SJCRH30 (cell line): Measurements from ENCODE around the gene ERCC6L. TPM values are rescaled to one million over a fixed set of nuclear protein-coding genes. Genes with fewer than 3 reads are reported as not detected.
A peak's percentile ranks its signal among the peaks of the same experiment; 100 is the strongest.
"Not testable (repeated sequence)": the region's sequence is repeated elsewhere in the genome, so short reads cannot be mapped to it uniquely, and the experiment has no call there.

ENCODE experiments used
- DNase-seq, 2 experiments: peaks; one replicate each; pipeline ENCODE4 v3.0.0-alpha.2; 2015 to 2020
- H3K27ac ChIP-seq: fragments of 250-450 bp; sonication (Bioruptor Pico); 2 replicates; pipeline ENCODE4 v1.5.1; 2020; ENCODE audit warnings: mild to moderate bottlenecking, moderate library complexity
- H3K27me3 ChIP-seq: fragments of 250-450 bp; sonication (Bioruptor Pico); 2 replicates; pipeline ENCODE4 v1.5.1; 2020; ENCODE audit warnings: mild to moderate bottlenecking, moderate library complexity
- H3K36me3 ChIP-seq: fragments of 250-450 bp; sonication (Bioruptor Pico); 2 replicates; pipeline ENCODE4 v1.5.1; 2020; ENCODE audit warnings: mild to moderate bottlenecking, moderate library complexity
- H3K4me1 ChIP-seq: fragments of 250-450 bp; sonication (Bioruptor Pico); 2 replicates; pipeline ENCODE4 v1.5.1; 2020; ENCODE audit warnings: mild to moderate bottlenecking, moderate library complexity
- H3K4me3 ChIP-seq: fragments of 250-450 bp; sonication (Bioruptor Pico); 2 replicates; pipeline ENCODE4 v1.5.1; 2020; ENCODE audit warnings: mild to moderate bottlenecking, moderate library complexity
- H3K9me3 ChIP-seq: fragments of 250-450 bp; sonication (Bioruptor Pico); replicated peaks from 2 replicates; pipeline ENCODE4 v1.5.1; 2020; ENCODE audit warnings: mild to moderate bottlenecking, moderate library complexity
- total RNA-seq: library from RNA; depleted of rRNA; stranded (reverse); fragments of >200 nt; shearing (Covaris generic); gene quantifications from 2 replicates; pipeline ENCODE4 v1.2.3, GENCODE V29; 2014

Gene ERCC6L
- total RNA-seq, 1 experiment from 2014 or later: 36.6 TPM

DNA sequence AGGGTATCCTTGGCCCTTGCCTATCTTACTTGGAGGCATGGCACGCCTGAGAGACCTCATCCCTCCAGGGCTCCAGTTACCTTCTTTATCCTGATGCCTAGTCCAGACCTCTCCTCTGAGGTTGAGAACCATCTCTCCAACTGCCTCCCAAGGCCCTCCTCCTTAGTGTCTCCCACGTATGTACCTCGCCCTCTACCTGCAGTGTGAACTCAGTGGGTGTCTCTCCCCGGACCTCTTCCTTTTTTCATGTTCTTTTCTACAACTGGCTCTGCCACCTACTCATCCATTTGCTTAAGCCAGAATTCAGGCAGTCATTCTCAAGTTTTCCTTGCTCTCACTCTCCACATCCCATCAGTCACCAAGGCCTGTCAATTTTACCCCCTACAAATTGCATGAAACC is 21.6 kb upstream of the ERCC6L start:
- no peaks in the 10 kb centered on the region for H3K36me3 ChIP-seq
- peaks cover 5% of the 10 kb centered on the region for H3K4me1 ChIP-seq
- H3K9me3 ChIP-seq: no peaks in the 10 kb centered on the region
- DNase-seq: no peak
- no peak overlapping the region for H3K27ac ChIP-seq
- H3K4me3 ChIP-seq: no peak overlapping the region
- H3K27me3 ChIP-seq: no peaks in the 10 kb centered on the region

DNA sequence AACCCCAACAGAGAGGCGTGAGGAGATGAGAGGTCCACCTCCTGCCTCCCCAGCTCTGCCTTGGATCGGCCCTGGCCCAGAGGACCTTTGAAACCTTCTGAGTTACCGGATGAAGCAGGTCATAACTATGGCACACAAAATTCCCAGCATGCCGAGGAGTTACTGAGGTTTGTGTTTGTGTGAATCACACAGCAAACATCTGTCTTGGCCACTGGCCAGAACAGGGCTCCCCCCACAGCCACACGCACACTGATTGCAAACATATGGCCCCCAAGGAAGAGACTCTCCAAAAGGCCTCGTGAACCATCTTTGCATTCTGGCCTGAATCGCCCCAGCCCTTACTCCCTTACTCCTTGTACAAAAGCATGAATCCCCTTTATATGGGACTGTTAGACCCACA is 19.3 kb upstream of the ERCC6L start:
- no peaks in the 10 kb centered on the region for H3K36me3 ChIP-seq
- no peaks in the 10 kb centered on the region for H3K27me3 ChIP-seq
- H3K27ac ChIP-seq: no peak overlapping the region
- H3K9me3 ChIP-seq: no peaks in the 10 kb centered on the region
- DNase-seq: peak; percentile 47 to 52
- H3K4me1 ChIP-seq: peaks cover 5% of the 10 kb centered on the region
- no peak overlapping the region for H3K4me3 ChIP-seq

DNA sequence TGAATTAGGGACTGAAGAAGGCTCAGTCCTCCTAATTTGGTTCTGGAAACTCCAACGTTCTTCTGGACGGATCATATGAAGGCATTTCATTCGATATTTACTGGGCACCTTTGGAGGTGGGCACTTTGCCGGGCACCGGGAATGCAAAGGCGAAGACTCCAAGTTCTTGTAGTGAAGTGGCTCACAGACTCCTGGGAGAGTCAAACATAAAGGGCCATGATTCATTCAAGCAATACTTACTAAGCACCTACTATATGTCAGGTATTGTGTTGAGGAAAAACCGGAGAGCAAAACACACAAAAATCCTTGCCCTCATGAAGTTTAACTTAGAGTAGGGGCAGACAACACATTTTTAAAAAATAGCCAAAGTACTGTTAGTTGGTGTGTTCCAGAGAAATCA is 17.0 kb upstream of the ERCC6L start:
- Histone ChIP-seq H3K36me3 (no peaks in the 10 kb centered on the region), H3K4me1 (peaks cover 5% of the 10 kb centered on the region), H3K27me3 (no peaks in the 10 kb centered on the region), H3K27ac (no peak overlapping the region), H3K4me3 (no peak overlapping the region), H3K9me3 (no peaks in the 10 kb centered on the region)
- DNase-seq: no peak

DNA sequence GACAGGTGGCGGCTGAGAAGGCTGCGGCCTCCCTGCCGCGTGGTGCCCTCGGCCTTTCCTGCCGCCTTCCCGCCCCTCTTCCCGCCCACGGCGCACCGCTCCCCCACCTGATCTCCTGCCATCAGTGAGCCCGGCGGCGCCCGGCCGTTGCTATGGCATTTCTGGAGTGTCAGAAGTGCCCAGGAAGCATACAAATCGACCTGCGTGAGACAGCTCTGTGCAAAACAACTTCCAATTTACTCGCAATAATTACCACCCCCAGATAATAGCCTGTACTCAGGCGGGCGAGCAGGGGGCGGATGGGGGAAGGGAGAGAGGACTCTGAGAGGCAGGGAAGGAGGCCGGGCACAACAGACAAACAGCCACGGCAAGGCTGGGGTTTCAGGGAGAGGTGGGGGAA is 16.6 kb upstream of the ERCC6L start:
- no peaks in the 10 kb centered on the region for H3K27me3 ChIP-seq
- no peak overlapping the region for H3K4me3 ChIP-seq
- no peak for DNase-seq
- H3K4me1 ChIP-seq: peaks cover 5% of the 10 kb centered on the region
- H3K36me3 ChIP-seq: no peaks in the 10 kb centered on the region
- no peak overlapping the region for H3K27ac ChIP-seq
- no peaks in the 10 kb centered on the region for H3K9me3 ChIP-seq

DNA sequence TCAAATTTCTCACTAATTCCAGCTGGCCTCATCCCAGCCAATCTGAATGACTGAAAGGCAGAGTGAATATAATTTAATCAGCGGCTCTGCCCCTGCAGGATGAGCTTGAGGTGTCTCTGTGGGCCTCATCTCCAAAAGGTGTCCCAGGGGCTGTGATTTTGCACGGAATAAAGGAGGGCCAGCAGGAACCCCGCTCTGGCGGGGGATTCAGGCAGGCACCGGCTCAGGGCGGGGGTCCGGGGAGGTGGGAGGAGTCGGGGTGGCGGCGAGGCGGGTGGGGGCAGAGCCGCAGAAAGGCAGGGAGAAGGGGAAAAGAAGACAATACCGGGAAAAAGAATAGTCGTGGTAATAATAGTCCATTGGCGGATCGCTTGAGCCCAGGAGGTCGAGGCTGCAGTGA is 16.0 kb upstream of the ERCC6L start:
- H3K27ac ChIP-seq: no peak overlapping the region
- H3K27me3 ChIP-seq: no peaks in the 10 kb centered on the region
- H3K4me1 ChIP-seq: peaks cover 5% of the 10 kb centered on the region
- no peaks in the 10 kb centered on the region for H3K9me3 ChIP-seq
- no peak overlapping the region for H3K4me3 ChIP-seq
- no peaks in the 10 kb centered on the region for H3K36me3 ChIP-seq
- no peak for DNase-seq

DNA sequence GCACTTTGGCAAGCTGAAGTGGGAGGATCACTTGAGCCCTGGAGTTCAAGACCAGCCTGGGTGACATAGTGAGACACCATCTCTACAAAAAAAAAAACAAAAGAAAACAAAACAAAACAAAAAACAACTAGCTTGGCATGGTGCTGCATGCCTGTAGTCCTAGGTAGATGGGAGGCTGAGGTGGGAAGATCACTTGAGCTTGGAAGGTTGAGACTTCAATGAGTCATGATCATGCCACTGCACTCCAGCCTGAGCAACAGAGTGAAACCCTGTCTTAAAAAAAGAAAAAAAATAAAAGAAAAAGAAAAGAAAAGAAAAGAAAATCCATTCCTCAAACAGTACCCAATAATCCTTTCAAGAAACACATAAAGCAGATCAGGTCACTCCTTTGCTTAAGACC is 14.9 kb upstream of the ERCC6L start:
- Histone ChIP-seq H3K4me3 (no peak overlapping the region), H3K27me3 (no peaks in the 10 kb centered on the region), H3K36me3 (no peaks in the 10 kb centered on the region), H3K9me3 (no peaks in the 10 kb centered on the region), H3K4me1 (peaks cover 5% of the 10 kb centered on the region), H3K27ac (no peak overlapping the region)
- no peak for DNase-seq

DNA sequence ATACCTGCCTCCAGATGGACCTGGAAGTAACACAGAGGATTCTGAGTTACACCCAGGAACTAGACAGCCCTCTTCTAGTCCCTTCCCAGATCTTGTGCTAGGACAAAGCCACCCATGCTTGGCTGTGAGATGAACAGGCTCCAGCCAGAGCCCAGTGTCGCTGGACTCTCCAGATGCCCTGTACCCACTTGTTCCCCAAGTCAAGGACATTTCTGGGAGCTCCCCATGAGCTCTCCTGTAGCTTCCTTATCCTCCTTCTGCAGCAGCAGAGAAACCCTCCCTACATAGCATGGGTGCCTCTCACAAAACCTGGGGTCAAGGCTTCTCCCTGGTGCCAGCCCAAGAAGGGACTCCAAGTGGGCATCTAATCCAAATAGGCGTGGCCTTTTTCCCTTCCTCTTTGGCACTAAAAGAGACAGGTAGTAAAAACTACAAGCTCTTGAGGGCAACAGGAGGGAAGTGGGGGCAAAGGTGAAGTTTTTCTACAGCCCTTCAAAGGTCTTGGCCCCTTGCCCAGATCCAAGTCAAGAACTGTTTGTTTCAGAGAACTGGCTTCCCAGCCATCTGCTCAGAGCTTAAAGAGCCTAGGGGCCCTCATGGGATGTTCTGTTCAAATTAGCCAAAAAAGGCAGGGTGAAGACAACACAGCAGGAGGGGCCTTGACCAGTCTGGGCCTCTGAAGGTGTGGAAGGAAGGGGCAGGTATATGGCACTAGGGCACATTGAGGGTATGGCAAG is 8.5 kb upstream of the ERCC6L start:
- no peak overlapping the region for H3K4me3 ChIP-seq
- no peaks in the 10 kb centered on the region for H3K9me3 ChIP-seq
- no peak overlapping the region for H3K27ac ChIP-seq
- no peaks in the 10 kb centered on the region for H3K4me1 ChIP-seq
- H3K36me3 ChIP-seq: no peaks in the 10 kb centered on the region
- no peaks in the 10 kb centered on the region for H3K27me3 ChIP-seq
- DNase-seq: peak; percentile 26 to 48

DNA sequence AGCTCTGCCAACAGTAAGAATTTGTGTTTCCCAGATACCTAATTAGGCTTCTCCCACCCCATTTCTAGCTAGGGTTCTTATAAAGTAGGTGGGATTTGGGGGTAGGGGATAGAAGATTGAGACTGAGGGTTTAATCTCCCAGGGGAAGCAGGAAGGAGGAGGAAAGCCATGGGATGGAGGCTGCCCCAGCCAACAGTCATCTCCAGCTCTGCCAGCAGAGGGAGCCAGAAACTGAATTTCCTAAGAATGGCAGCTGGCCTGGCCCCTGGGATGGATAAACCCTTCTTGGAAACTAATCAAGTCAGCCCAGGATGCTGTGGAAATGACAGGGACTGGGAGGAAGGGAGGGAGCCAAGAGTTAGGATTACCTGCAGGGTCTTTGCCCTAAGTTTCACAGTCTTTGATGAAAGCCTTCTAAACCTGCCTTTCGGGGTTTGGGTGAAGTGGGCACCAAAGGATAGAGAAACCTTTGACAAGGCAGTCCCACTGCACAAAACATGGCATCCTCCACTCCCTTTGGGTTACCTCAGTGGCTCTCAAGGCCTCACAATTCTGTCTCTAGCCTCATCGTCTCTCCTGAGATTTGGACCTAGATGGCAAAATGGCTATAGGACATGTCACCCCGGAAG is 6.7 kb upstream of the ERCC6L start:
- Histone ChIP-seq H3K27ac (no peak overlapping the region), H3K9me3 (no peaks in the 10 kb centered on the region), H3K4me3 (no peak overlapping the region), H3K27me3 (no peaks in the 10 kb centered on the region), H3K36me3 (no peaks in the 10 kb centered on the region), H3K4me1 (no peaks in the 10 kb centered on the region)
- DNase-seq: peak; percentile 70 to 86

DNA sequence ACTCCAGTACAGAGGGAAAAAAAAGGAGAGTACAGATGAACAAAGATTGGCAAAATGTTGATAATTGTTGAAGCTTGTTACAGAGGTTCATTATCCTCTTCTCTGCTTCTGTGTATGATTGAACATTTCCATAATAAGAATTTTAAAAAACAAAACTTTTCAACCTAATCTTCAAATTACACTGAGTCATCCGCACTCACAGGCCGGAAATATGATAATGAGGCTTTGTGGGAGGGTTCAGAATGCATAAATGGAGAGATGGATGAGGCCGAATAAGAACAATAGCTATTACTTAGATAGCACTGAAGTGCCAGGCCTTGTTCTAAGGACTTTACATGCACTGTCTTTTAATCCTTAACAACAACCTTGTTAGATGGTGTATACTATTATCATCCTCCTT is 4.6 kb upstream of the ERCC6L start:
- no peaks in the 10 kb centered on the region for H3K9me3 ChIP-seq
- H3K4me3 ChIP-seq: no peak overlapping the region
- no peak overlapping the region for H3K27ac ChIP-seq
- no peaks in the 10 kb centered on the region for H3K4me1 ChIP-seq
- DNase-seq: no peak
- no peaks in the 10 kb centered on the region for H3K27me3 ChIP-seq
- H3K36me3 ChIP-seq: no peaks in the 10 kb centered on the region

DNA sequence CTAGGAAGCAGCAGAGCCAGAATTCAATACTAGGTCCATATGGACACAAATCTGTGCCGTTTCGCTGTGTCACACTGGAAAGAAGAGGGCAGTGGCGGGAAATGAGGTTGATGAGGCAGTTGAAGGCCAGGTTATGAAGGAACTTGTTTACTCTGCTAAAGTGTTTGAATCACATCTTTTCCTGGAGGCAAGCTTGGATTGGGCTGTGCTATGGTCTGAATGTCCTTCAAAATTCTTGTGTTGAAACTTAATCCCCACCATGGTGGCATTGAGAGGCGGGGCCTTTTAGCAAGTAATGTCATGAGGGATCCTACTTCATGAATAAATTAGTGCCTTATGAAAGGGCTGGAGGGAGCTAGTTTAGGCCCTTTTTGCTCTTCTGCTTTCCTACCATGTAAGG is 2.1 kb upstream of the ERCC6L start:
- Histone ChIP-seq H3K9me3 (no peaks in the 10 kb centered on the region), H3K4me3 (no peak overlapping the region), H3K36me3 (peaks cover 15% of the 10 kb centered on the region), H3K27ac (no peak overlapping the region), H3K27me3 (no peaks in the 10 kb centered on the region), H3K4me1 (no peaks in the 10 kb centered on the region)
- DNase-seq: no peak

DNA sequence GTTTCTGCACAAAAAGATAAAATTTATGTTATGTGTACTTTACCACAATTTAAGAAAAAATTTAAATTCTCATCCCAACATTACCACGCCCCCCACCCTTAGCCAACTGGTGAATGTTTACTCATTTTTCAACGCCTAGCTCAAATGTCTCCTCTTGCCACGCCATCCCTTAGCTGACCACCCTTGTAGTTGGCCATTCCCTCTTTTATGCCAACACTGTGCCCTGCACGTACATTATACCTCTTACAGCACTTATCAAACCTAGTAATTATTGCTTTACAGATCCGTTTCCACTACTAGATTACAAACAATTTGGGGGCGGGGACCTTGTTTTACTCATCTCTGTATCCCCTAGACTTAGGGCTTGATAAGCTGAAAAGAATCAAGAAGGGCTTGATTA is 644 bp downstream of the ERCC6L start:
- Histone ChIP-seq H3K9me3 (no peaks in the 10 kb centered on the region), H3K4me1 (no peaks in the 10 kb centered on the region), H3K4me3 (peak overlapping the region; percentile 77), H3K27me3 (no peaks in the 10 kb centered on the region), H3K36me3 (peaks cover 30% of the 10 kb centered on the region), H3K27ac (peak overlapping the region; percentile 74)
- DNase-seq: no peak

DNA sequence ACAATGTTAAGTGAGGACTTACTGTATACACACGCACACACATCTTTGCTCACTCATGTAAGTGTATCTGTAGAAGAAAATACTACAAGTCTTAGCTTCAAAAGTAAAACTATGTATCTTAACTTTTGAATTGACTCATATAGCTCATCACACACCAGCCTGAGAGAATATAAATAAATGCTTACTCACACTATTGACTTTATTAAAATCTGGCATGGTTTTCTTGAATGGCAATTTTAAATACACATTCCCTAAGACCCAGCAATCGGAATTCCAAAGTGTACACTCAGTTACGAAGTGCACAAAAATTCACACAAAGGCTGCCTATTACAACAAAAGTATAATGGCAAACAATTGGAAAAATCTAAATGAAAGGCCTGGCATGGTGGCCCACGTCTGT is 2.0 kb downstream of the ERCC6L start:
- Histone ChIP-seq H3K27me3 (no peaks in the 10 kb centered on the region), H3K27ac (no peak overlapping the region), H3K4me1 (no peaks in the 10 kb centered on the region), H3K9me3 (0 out of 2 replicates have a peak, but pooled peaks cover under 1% of the 10 kb centered on the region), H3K36me3 (peaks cover 33% of the 10 kb centered on the region), H3K4me3 (no peak overlapping the region)
- no peak for DNase-seq

DNA sequence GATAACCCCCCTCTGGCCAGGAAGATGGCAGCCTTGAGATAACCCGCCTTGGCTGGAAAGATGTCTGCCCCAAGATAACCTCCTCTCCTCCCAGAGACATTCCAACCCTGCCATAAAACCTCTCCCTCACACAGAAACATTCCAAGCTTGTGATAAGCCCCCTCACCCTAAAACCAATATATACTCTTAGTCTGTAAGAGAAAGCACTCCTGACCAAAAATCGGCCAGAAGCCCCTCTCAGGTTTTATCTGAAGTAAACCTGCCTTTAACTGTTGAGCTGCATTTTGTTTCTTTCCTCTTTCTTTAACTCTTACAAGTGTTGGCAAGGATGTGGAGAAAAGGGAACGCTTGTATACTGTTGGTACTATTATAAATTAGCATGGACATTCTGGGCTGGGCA is 8.5 kb downstream of the ERCC6L start:
- no peak overlapping the region for H3K27ac ChIP-seq
- DNase-seq: no peak
- H3K4me3 ChIP-seq: no peak overlapping the region
- peaks cover 11% of the 10 kb centered on the region for H3K9me3 ChIP-seq
- no peaks in the 10 kb centered on the region for H3K27me3 ChIP-seq
- peaks cover 39% of the 10 kb centered on the region for H3K36me3 ChIP-seq
- no peaks in the 10 kb centered on the region for H3K4me1 ChIP-seq

DNA sequence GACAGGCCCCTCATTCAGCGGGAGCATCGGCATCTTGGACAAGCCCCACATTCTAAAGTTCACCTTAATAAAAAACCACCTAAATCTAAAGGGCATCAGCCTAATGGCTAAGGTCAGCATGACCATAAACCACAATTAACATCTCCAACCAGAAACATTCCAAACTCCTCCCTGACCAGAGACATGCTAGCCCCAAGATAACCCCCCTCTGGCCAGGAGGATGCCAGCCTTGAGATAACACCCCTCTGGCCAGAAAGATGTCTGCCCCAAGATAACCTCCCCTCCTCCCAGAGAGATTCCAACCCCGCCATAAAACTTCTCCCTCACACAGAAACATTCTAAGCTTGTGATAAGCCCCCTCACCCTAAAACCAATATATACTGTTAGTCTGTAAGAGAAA is 18.5 kb downstream of the ERCC6L start:
- not testable (repeated sequence) for H3K4me1 ChIP-seq

DNA sequence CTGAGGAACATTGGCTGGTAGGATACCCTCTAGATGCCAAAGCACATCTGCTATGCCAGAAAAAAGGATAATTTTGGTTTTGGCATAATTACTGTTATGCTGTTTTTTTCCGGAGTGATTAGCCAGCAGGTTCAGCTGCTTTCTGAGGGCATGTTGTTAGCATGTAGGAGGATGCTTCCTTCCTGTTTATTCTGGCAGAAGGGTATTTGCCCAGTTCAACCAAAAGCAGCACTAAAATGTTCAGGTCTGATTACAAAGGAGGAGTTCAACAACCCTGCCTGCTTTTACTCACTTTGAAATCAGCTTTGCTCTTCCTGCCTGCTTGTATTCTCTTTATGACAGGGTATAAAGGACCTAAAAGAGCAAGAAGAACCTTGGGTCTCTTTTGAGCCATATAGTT is 21.9 kb downstream of the ERCC6L start:
- Histone ChIP-seq H3K4me1 (no peaks in the 10 kb centered on the region), H3K27me3 (no peaks in the 10 kb centered on the region), H3K9me3 (no peaks in the 10 kb centered on the region), H3K36me3 (peaks cover 11% of the 10 kb centered on the region), H3K4me3 (no peak overlapping the region), H3K27ac (no peak overlapping the region)
- no peak for DNase-seq

More for the DNA sequence above, 18.5 kb downstream of the ERCC6L start:
- peaks cover 14% of the 10 kb centered on the region for H3K36me3 ChIP-seq
- not testable (repeated sequence) for H3K27ac ChIP-seq, DNase-seq, H3K4me3 ChIP-seq, H3K27me3 ChIP-seq, H3K9me3 ChIP-seq
